Measurements from ENCODE around the gene VWA8.

DNA sequence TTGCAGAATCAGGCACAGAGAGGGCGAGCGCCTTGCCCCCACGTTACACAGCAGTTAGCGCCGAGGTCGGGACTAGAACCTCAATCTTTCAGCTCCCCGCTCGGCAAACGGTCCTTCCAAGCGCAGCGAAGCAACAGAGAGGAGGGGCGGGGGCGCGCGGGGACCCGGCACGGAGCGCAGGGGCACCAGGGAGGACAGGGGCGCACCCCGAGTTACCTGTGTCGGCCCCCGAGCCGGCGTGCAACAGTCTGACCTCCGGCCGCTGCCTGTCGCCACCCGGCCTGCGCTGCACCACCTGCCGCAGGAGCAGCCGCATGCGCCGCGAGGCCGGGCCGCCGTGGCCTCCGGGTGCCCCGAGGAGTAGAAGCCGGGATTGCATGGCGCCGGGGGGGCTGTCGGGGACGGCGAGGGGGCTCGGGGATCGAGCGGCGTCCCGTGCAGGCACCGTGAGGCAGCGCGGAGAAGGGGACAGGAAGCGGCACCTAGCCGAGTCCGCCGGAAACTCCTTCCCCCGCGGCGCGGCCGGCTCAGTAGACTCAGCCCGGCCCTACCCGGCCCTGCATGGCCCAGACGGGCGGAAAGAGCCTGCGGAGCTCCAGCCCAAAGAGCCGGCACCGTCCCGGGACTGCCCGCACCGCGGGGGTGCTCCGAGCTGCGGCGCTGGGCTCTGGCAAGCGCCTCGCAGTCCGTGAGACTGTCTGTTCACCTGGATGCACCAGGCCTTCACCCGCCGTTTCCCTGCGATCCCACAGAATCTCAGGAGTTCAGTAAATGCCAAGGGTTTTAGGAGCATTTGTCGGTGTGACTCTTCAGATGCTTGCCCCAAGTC lies at the start of gene VWA8:
- TF ChIP-seq, protein P1, sequence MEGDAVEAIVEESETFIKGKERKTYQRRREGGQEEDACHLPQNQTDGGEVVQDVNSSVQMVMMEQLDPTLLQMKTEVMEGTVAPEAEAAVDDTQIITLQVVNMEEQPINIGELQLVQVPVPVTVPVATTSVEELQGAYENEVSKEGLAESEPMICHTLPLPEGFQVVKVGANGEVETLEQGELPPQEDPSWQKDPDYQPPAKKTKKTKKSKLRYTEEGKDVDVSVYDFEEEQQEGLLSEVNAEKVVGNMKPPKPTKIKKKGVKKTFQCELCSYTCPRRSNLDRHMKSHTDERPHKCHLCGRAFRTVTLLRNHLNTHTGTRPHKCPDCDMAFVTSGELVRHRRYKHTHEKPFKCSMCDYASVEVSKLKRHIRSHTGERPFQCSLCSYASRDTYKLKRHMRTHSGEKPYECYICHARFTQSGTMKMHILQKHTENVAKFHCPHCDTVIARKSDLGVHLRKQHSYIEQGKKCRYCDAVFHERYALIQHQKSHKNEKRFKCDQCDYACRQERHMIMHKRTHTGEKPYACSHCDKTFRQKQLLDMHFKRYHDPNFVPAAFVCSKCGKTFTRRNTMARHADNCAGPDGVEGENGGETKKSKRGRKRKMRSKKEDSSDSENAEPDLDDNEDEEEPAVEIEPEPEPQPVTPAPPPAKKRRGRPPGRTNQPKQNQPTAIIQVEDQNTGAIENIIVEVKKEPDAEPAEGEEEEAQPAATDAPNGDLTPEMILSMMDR (IDR thresholded peaks at IDR 0.05), result no peak
- TF ChIP-seq POLR2AphosphoS5 (IDR thresholded peaks at IDR 0.05; ENCODE audit: insufficient read depth in 1 of 2, low read depth in 1 of 2), result peak in 1 of 2 donors; percentile 69
- no peak for TF ChIP-seq POLR2A (IDR thresholded peaks at IDR 0.05)
